ENCODE data around the gene KRTAP2-2. TPM values are rescaled to one million over a fixed set of nuclear protein-coding genes. Genes with fewer than 3 reads are reported as not detected.
"Not testable (repeated sequence)": the region's sequence is repeated elsewhere in the genome, so short reads cannot be mapped to it uniquely, and the experiment has no call there.

Gene KRTAP2-2
- total and polyA plus RNA-seq, 2 of the 4 experiments (the other 2 are of a cell fraction), result 0.17 TPM; not detected in 1

DNA sequence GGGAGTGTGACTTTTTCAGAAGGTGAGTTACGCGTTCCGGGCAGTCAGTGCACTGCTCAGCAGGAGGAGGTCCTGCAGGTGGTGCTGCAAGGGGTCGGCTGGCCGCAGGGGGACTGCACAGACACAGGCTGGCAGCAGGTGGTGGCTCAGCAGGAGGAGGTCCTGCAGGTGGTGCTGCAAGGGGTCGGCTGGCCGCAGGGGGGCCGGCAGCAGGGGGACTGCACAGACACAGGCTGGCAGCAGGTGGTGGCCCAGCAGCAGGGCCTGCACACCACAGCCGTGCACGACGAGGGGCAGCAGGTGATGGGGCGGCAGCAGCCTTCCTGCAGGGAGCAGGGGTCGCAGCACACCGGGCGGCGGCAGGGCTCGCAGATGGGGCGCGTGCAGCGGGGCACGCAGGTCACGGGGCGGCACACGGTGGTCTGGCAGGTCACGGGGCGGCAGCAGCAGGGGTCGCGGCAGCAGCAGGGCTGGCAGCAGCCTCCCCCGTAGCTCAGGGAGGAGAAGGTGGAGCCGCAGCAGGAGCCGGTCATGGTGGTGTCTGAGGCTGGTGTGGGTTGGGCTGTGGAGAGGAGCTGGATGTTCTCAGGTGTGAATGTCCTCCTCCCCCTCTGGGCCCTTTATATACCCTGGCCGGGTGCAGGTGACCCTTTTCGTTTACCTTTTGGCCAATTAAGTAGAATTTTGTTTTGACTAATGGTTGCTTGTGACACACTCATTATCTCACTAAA, 8.1 kb downstream of the KRTAP2-2 start, which contains the start of gene KRTAP2-1:
Gene KRTAP2-1, minus strand, starts transcription at position 582 of the 731 bp plus-strand sequence. Its CDS starts 49 bp downstream, at position 533.
- H4K20me1 ChIP-seq (ENCODE audit: insufficient read depth, low read length); H3K4me3 ChIP-seq (ENCODE audit: insufficient read depth, low read depth, low read length); BruUV-seq (replicated peaks); dilution Hi-C loops (cut with HindIII; ENCODE audit: low sequenced_read_pairs, unreplicated experiment); H2AK9ac ChIP-seq (replicated peaks; ENCODE audit: low read depth, low read length, poor library complexity); in situ Hi-C loops (cut with MboI; ENCODE audit: low sequenced_read_pairs); H3K79me1 ChIP-seq (ENCODE audit: low read depth in 1 of 2, low read length in 2 of 2); DNase-seq; POLR2A ChIA-PET (ENCODE audit: unreplicated experiment); H3K9me3 ChIP-seq (ENCODE audit: control insufficient read depth, insufficient read depth, low read length); H3K36me3 ChIP-seq (ENCODE audit: control insufficient read depth, insufficient read depth, low read length); H4K5ac ChIP-seq (ENCODE audit: low read depth, low read length); H3K27me3 ChIP-seq (ENCODE audit: control insufficient read depth, insufficient read depth, low read length); H3K9ac ChIP-seq (ENCODE audit: low read depth, low read length); H3K4me2 ChIP-seq (ENCODE audit: low read depth, low read length); H3K4me1 ChIP-seq (ENCODE audit: control insufficient read depth, insufficient read depth, low read length); CTCF ChIA-PET; ATAC-seq (ENCODE audit: low read depth); intact Hi-C loops (cut with micrococcal nuclease); H2AFZ ChIP-seq (replicated peaks; ENCODE audit: low read length, poor library complexity): not testable (repeated sequence)
- Histone ChIP-seq H2BK15ac (ENCODE audit: low read depth, low read length) (peak within 1 kb of the TSS; percentile 84), H4K91ac (ENCODE audit: insufficient read depth, low read depth, low read length) (peak within 1 kb of the TSS; percentile 85), H3K14ac (replicated peaks; ENCODE audit: low read depth, low read length) (peak within 1 kb of the TSS; percentile 86), H3K9me1 (ENCODE audit: insufficient read depth, low read length) (peaks cover 11% of the 10 kb centered on the region; the same call in 1 of the 2 replicates), H3K4ac (ENCODE audit: low read depth, low read length) (peak within 1 kb of the TSS; percentile 80), H2AK5ac (ENCODE audit: low read depth, low read length) (peak within 1 kb of the TSS; percentile 90), H2BK120ac (ENCODE audit: low read depth, low read length) (peak within 1 kb of the TSS; percentile 88), H4K8ac (ENCODE audit: low read depth in 2 of 2, low read length in 2 of 2) (peak within 1 kb of the TSS; percentile 33 to 76; a peak in 3 of 4 replicates), H2BK5ac (ENCODE audit: low read depth, low read length, poor library complexity, severe bottlenecking) (peak within 1 kb of the TSS; percentile 82), H3K18ac (ENCODE audit: low read depth, low read length) (peak within 1 kb of the TSS; percentile 97), H2BK20ac (ENCODE audit: low read depth, low read length) (peak within 1 kb of the TSS; percentile 93), H3K23ac (ENCODE audit: low read depth, low read length) (0 out of 2 replicates have a peak within 1 kb of the TSS, but pooled peaks have one; percentile 58), H3K27ac (ENCODE audit: insufficient read depth, low read length) (peak within 1 kb of the TSS; percentile 69; the same call in 1 of the 2 replicates), H3K56ac (ENCODE audit: extremely low read depth, insufficient read depth, low read length) (peak within 1 kb of the TSS; percentile 58)
- WGBS, 2 experiments (ENCODE audit: extremely low coverage in 2 of 2, insufficient read length in 1 of 2), result no CpG with 5 or more reads among the region's 33 CpGs

Data from IMR-90 (cell line).